ENCODE data around the gene EXT2. TPM values are rescaled to one million over a fixed set of nuclear protein-coding genes. Genes with fewer than 3 reads are reported as not detected.

Gene EXT2
- total and polyA plus RNA-seq, 10 of the 15 experiments (the other 5 are each of a cell fraction or from before 2014, with no cell fraction given) = 3.8 to 31.4 (median 17.9) TPM

GRCh38 chr11:44072757-44073658 lies 22.5 kb upstream of the EXT2 start:
- ATAC-seq = no peak

GRCh38 chr11:44078794-44079193 lies 16.7 kb upstream of the EXT2 start:
- ChIA-PET CTCF (no interaction called here), SMC1A (ENCODE audit: uncharacterized antibody, unreplicated experiment) (interaction anchor here (1.1 kb wide), 1 partner anchor 15 kb away, joined by 3 read pairs; no protein-coding TSS in a partner anchor), POLR2A (no interaction called here), RAD21 (ENCODE audit: unreplicated experiment) (no interaction called here)
- H3K36me3 ChIP-seq (ENCODE audit: control insufficient read depth in 2 of 2, insufficient read depth in 2 of 2, low read length in 1 of 2) = peaks cover 0 to 2% of the 10 kb centered on the region in 2 experiments; a peak in 2 of 4 replicates
- no peaks in the 10 kb centered on the region; the same call in 2 of the 3 replicates for H3K9me3 ChIP-seq (replicated peaks; ENCODE audit: control insufficient read depth, insufficient read depth, low read length)
- H3K4me1 ChIP-seq (ENCODE audit: control insufficient read depth, insufficient read depth, low read length) = no peaks in the 10 kb centered on the region
- intact Hi-C loops (cut with micrococcal nuclease; ENCODE audit: unreplicated experiment) (no loop called here), in situ Hi-C loops (cut with MboI) (no loop called here)
- H3K79me2 ChIP-seq (ENCODE audit: control insufficient read depth, insufficient read depth, low read length) = no peaks in the 10 kb centered on the region
- WGBS (ENCODE audit: insufficient coverage, insufficient replicate concordance, low lambda C conversion rate, missing lambda C conversion rate) = 90% methylated on average over 5 of the region's 5 CpGs
- H3K4me2 ChIP-seq (ENCODE audit: control insufficient read depth, insufficient read depth) = no peak overlapping the region
- no peaks in the 10 kb centered on the region for H4K20me1 ChIP-seq (ENCODE audit: control insufficient read depth, insufficient read depth)
- H3K4me3 ChIP-seq = no peak overlapping the region
- no peak overlapping the region for H3K9ac ChIP-seq (ENCODE audit: control insufficient read depth, insufficient read depth, low read length)
- FAIRE-seq (no peak), DNase-seq (ENCODE audit: low read depth, low spot score) (no peak), ATAC-seq (no peak)
- H3K27me3 ChIP-seq (replicated peaks in 1 of 2; ENCODE audit: control insufficient read depth in 2 of 2, insufficient read depth in 2 of 2, low read length in 1 of 2) = no peaks in the 10 kb centered on the region
- H3K27ac ChIP-seq (ENCODE audit: control insufficient read depth, insufficient read depth) = no peak overlapping the region
- H2AFZ ChIP-seq (ENCODE audit: control insufficient read depth, low read depth, low read length) = no peak overlapping the region
- BruUV-seq (replicated peaks) = no TSS peak
- TF ChIP-seq SIN3A (IDR thresholded peaks at IDR 0.05; ENCODE audit: low read depth, low read length) (no peak), KLF5 (IDR thresholded peaks at IDR 0.05; ENCODE audit: partially characterized antibody) (no peak), MLLT1 (IDR thresholded peaks at IDR 0.05) (no peak), SREBF2 (IDR thresholded peaks at IDR 0.05; ENCODE audit: low read length) (no peak), MTA3 (IDR thresholded peaks at IDR 0.05; ENCODE audit: borderline replicate concordance, low read length) (no peak), PBX3 (IDR thresholded peaks at IDR 0.05; ENCODE audit: insufficient replicate concordance, low read depth, low read length) (no peak), SP1 (IDR thresholded peaks at IDR 0.05; ENCODE audit: low read depth, low read length) (no peak), CEBPZ (IDR thresholded peaks at IDR 0.05; ENCODE audit: low read depth, low read length) (no peak), CREM (IDR thresholded peaks at IDR 0.05; ENCODE audit: low read depth) (no peak)

More at GRCh38 chr11:44072757-44073658, 22.5 kb upstream of the EXT2 start:
- intact Hi-C loops (cut with micrococcal nuclease; ENCODE audit: unreplicated experiment) = no loop called here
- Histone ChIP-seq H3K9ac (ENCODE audit: control insufficient read depth, insufficient read depth, low read length) (no peak overlapping the region), H3K36me3 (ENCODE audit: control insufficient read depth in 2 of 2, insufficient read depth in 2 of 2, low read length in 1 of 2) (peaks cover 0 to 2% of the 10 kb centered on the region in 2 experiments; a peak in 3 of 4 replicates), H3K27me3 (replicated peaks in 1 of 2; ENCODE audit: control insufficient read depth in 2 of 2, insufficient read depth in 2 of 2, low read length in 1 of 2) (no peaks in the 10 kb centered on the region), H3K9me3 (replicated peaks; ENCODE audit: control insufficient read depth, insufficient read depth, low read length) (no peaks in the 10 kb centered on the region), H3K79me2 (ENCODE audit: control insufficient read depth, insufficient read depth, low read length) (no peaks in the 10 kb centered on the region), H4K20me1 (ENCODE audit: control insufficient read depth, insufficient read depth) (no peaks in the 10 kb centered on the region), H2AFZ (ENCODE audit: control insufficient read depth, low read depth, low read length) (no peak overlapping the region), H3K4me2 (ENCODE audit: control insufficient read depth, insufficient read depth) (no peak overlapping the region), H3K4me1 (ENCODE audit: control insufficient read depth, insufficient read depth, low read length) (no peaks in the 10 kb centered on the region), H3K4me3 (no peak overlapping the region), H3K27ac (ENCODE audit: control insufficient read depth, insufficient read depth) (no peak overlapping the region)
- ChIA-PET RAD21 (ENCODE audit: unreplicated experiment) (no interaction called here), POLR2A (no interaction called here), CTCF (interaction anchor here (0.7 to 10.8 kb wide), 4 partner anchors 20 to 61 kb away, joined by 3 to 77 read pairs (median 4); partner anchors contain the start of gene EXT2), SMC1A (ENCODE audit: uncharacterized antibody, unreplicated experiment) (no interaction called here)
- DNase-seq (ENCODE audit: low read depth, low spot score) = no peak
- in situ Hi-C loops (cut with MboI) = no loop called here
- FAIRE-seq = no peak
- no TSS peak for BruUV-seq (replicated peaks)
- 92% methylated on average over 8 of the region's 8 CpGs for WGBS (ENCODE audit: insufficient coverage, insufficient replicate concordance, low lambda C conversion rate, missing lambda C conversion rate)
- TF ChIP-seq DPF2 (IDR thresholded peaks at IDR 0.05) (no peak), NFIC (IDR thresholded peaks at IDR 0.05; ENCODE audit: low read depth, low read length) (no peak), MYC (IDR thresholded peaks at IDR 0.05; ENCODE audit: insufficient read depth, insufficient read length, insufficient replicate concordance, low read length, severe bottlenecking) (no peak)

Data from GM12878 (cell line).